ENCODE data around the gene CERT1. TPM values are rescaled to one million over a fixed set of nuclear protein-coding genes. Genes with fewer than 3 reads are reported as not detected.

CERT1 gene
- total and polyA plus RNA-seq, 7 donors, result 14.1 to 40.2 (median 20.3) TPM

- no peak for TF ChIP-seq POLR2A (IDR thresholded peaks at IDR 0.05)
- TF ChIP-seq CTCF (IDR thresholded peaks at IDR 0.05), result no peak
- no peak for TF ChIP-seq EP300 (IDR thresholded peaks at IDR 0.05)
- TF ChIP-seq POLR2AphosphoS5 (IDR thresholded peaks at IDR 0.05), result no peak
- Histone ChIP-seq H3K4me1 (peaks cover 0 to 6% (median 3%) of the 10 kb centered on the region in 4 donors), H3K9me3 (peaks cover 4 to 6% (median 5%) of the 10 kb centered on the region in 4 donors), H3K27ac (no peak overlapping the region), H3K36me3 (no peaks in the 10 kb centered on the region), H3K27me3 (no peaks in the 10 kb centered on the region), H3K4me3 (no peak overlapping the region)
- intact Hi-C loops (cut with DNase I), result no loop called here
- no peak for DNase-seq
- 96 to 97% methylated on average over 1 of the region's 1 CpG for WGBS, 2 donors
These were observed 42.4 kb downstream of the CERT1 start for GRCh38 chr5:75469017-75469416.

GRCh38 chr5:75468593-75468992, 42.8 kb downstream of the CERT1 start:
- DNase-seq, result no peak
- Histone ChIP-seq H3K4me1 (peaks cover 0 to 6% (median 3%) of the 10 kb centered on the region in 4 donors), H3K9me3 (peaks cover 4 to 6% (median 5%) of the 10 kb centered on the region in 4 donors), H3K27ac (no peak overlapping the region), H3K4me3 (no peak overlapping the region), H3K36me3 (no peaks in the 10 kb centered on the region), H3K27me3 (no peaks in the 10 kb centered on the region)
- WGBS, 2 donors, result 97% methylated on average over 2 of the region's 2 CpGs
- TF ChIP-seq POLR2A (IDR thresholded peaks at IDR 0.05) (no peak), EP300 (IDR thresholded peaks at IDR 0.05) (no peak), CTCF (IDR thresholded peaks at IDR 0.05) (no peak)
- intact Hi-C loops (cut with DNase I), result no loop called here

GRCh38 chr5:75466006-75466716, 45.3 kb downstream of the CERT1 start:
- no peak for TF ChIP-seq POLR2A (IDR thresholded peaks at IDR 0.05)
- TF ChIP-seq CTCF (IDR thresholded peaks at IDR 0.05), result no peak
- TF ChIP-seq POLR2AphosphoS5 (IDR thresholded peaks at IDR 0.05), result no peak
- TF ChIP-seq EP300 (IDR thresholded peaks at IDR 0.05), result no peak
- no peak for DNase-seq
- intact Hi-C loops (cut with DNase I), result no loop called here

GRCh38 chr5:75465480-75465879, 45.9 kb downstream of the CERT1 start:
- WGBS, 2 donors, result 88 to 98% methylated on average over 1 of the region's 1 CpG
- intact Hi-C loops (cut with DNase I), result no loop called here
- Histone ChIP-seq H3K9me3 (peaks cover 4 to 6% (median 5%) of the 10 kb centered on the region in 4 donors), H3K36me3 (no peaks in the 10 kb centered on the region), H3K4me1 (peaks cover 0 to 14% (median 7%) of the 10 kb centered on the region in 4 donors), H3K27ac (no peak overlapping the region), H3K27me3 (no peaks in the 10 kb centered on the region), H3K4me3 (no peak overlapping the region)
- TF ChIP-seq CTCF (IDR thresholded peaks at IDR 0.05) (no peak), POLR2AphosphoS5 (IDR thresholded peaks at IDR 0.05) (no peak), POLR2A (IDR thresholded peaks at IDR 0.05) (no peak), EP300 (IDR thresholded peaks at IDR 0.05) (no peak)
- no peak for DNase-seq

More at GRCh38 chr5:75466006-75466716, 45.3 kb downstream of the CERT1 start:
- no peaks in the 10 kb centered on the region for H3K27me3 ChIP-seq
- WGBS, 2 donors, result 77 to 94% methylated on average over 6 of the region's 6 CpGs
- H3K9me3 ChIP-seq, result peaks cover 4 to 6% (median 5%) of the 10 kb centered on the region in 4 donors
- H3K4me1 ChIP-seq, result peaks cover 0 to 7% (median 3%) of the 10 kb centered on the region in 4 donors
- H3K27ac ChIP-seq, result no peak overlapping the region
- no peaks in the 10 kb centered on the region for H3K36me3 ChIP-seq
- no peak overlapping the region for H3K4me3 ChIP-seq
